K562 (cell line): Measurements from ENCODE around the gene HSD17B1. TPM values are rescaled to one million over a fixed set of nuclear protein-coding genes. Genes with fewer than 3 reads are reported as not detected.

ENCODE experiments used
- BMI1 ChIP-seq: fragments of 150-350 bp; IDR thresholded peaks from 2 replicates; pipeline ENCODE4 v1.6.1; 2014; ENCODE audit warnings: low read length
- EP400 ChIP-seq: fragments of 450-650 bp; IDR thresholded peaks from 2 replicates; pipeline ENCODE4 v1.6.1; 2017; ENCODE audit warnings: antibody characterized with exemption, mild to moderate bottlenecking, moderate library complexity
- FOXA3 ChIP-seq, 2 experiments: fragments of 450-650 bp in 1 of 2; sonication (generic) in 1 of 2; formaldehyde crosslinking; IDR thresholded peaks in 1 of 2; conservative IDR thresholded peaks in 1 of 2; 2 replicates each; pipeline versions ENCODE4 v1.4.0 to v1.8.0; 2020 to 2022; ENCODE audit warnings: mild to moderate bottlenecking in 2 of 2, missing genetic modification reagents in 1 of 2
- FOXK1 ChIP-seq: sonication (generic); formaldehyde crosslinking; IDR thresholded peaks from 2 replicates; pipeline ENCODE4 v1.8.0; 2022; ENCODE audit warnings: missing genetic modification reagents, mild to moderate bottlenecking, borderline replicate concordance
- KDM5B ChIP-seq: fragments of 200-600 bp; sonication (generic); IDR thresholded peaks from 2 replicates; pipeline ENCODE4 v1.6.1; 2012; ENCODE audit warnings: low read depth, mild to moderate bottlenecking, moderate library complexity, low read length, control low read depth, inconsistent platforms; ENCODE audit not compliant: insufficient replicate concordance
- LARP7 ChIP-seq: fragments of 450-650 bp; IDR thresholded peaks from 2 replicates; pipeline ENCODE4 v1.6.1; 2016
- MCM2 ChIP-seq: fragments of 450-650 bp; IDR thresholded peaks from 2 replicates; pipeline ENCODE4 v1.6.1; 2017; ENCODE audit warnings: low read depth, mild to moderate bottlenecking
- NCOA1 ChIP-seq: fragments of 450-650 bp; IDR thresholded peaks from 2 replicates; pipeline ENCODE4 v1.6.1; 2016; ENCODE audit warnings: low read depth
- NCOA4 ChIP-seq: fragments of 450-650 bp; IDR thresholded peaks from 2 replicates; pipeline ENCODE4 v1.6.1; 2018; ENCODE audit warnings: mild to moderate bottlenecking; ENCODE audit not compliant: partially characterized antibody
- NR4A1 ChIP-seq, 2 experiments: fragments of 250-450 bp in 1 of 2; fragments of 450-650 bp in 1 of 2; sonication (Bioruptor Pico) in 1 of 2; IDR thresholded peaks; 2 replicates each; pipeline versions ENCODE4 v1.4.0 to v1.6.1; 2016 to 2020; ENCODE audit warnings: mild to moderate bottlenecking in 2 of 2, missing compliant biosample characterization in 1 of 2, missing genetic modification characterization in 1 of 2, moderate library complexity in 1 of 2
- NUFIP1 ChIP-seq: fragments of 450-650 bp; IDR thresholded peaks from 2 replicates; pipeline ENCODE4 v1.6.1; 2018; ENCODE audit not compliant: partially characterized antibody
- RBM14 ChIP-seq: fragments of 200-400 bp; formaldehyde crosslinking; IDR thresholded peaks from 2 replicates; pipeline ENCODE4 v1.6.1; 2018; ENCODE audit warnings: low read depth, mild to moderate bottlenecking, low read length, moderate library complexity, borderline replicate concordance; ENCODE audit not compliant: insufficient read depth
- SMAD3 ChIP-seq: fragments of 450-650 bp; formaldehyde crosslinking; conservative IDR thresholded peaks from 2 replicates; pipeline ENCODE4 v1.4.0; 2020; ENCODE audit warnings: mild to moderate bottlenecking
- ZC3H11A ChIP-seq: IDR thresholded peaks from 2 replicates; pipeline ENCODE4 v1.6.1; 2012; ENCODE audit warnings: low read depth, low read length, improper control_type of control experiment
- ZFX ChIP-seq: sonication (generic); formaldehyde crosslinking; IDR thresholded peaks from 2 replicates; pipeline ENCODE4 v1.8.0; 2022; ENCODE audit warnings: mild to moderate bottlenecking, missing genetic modification reagents, moderate library complexity
- polyA plus RNA-seq, 8 experiments: library from polyadenylated mRNA; depleted of rRNA in 4 of 8; stranded (reverse) in 5 of 8; unstranded in 3 of 8; fragments of >200 nt; fragmentation: Nextera tagmentation in 2 of 8; fragmentation: Illumina TruSeq in 1 of 8; extraction: Ambion mirVana in 2 of 8; extraction: Trizol in 1 of 8; gene quantifications; 2 replicates each; pipeline versions ENCODE4 v1.2.1 to v1.2.3, GENCODE V29; 2011 to 2014; ENCODE audit warnings: inconsistent platforms in 1 of 8, missing spikeins in 1 of 8
- total RNA-seq, 7 experiments: library from RNA; depleted of rRNA in 6 of 7; stranded (reverse); fragments of >200 nt in 6 of 7; fragmentation: Illumina TruSeq in 2 of 7; extraction: Trizol in 2 of 7; gene quantifications; 2 replicates each; pipeline versions ENCODE4 v1.2.1 to v1.2.3, GENCODE V29; 2011 to 2021; ENCODE audit warnings: low replicate concordance in 1 of 7
- TF ChIP-seq, protein P1 (sequence below): IDR thresholded peaks from 2 replicates; pipeline ENCODE4 v1.6.1; 2011; ENCODE audit not compliant: insufficient read length; ENCODE audit errors: extremely low read depth
- TF ChIP-seq, protein P2 (sequence below), 2 experiments: IDR thresholded peaks; 2 replicates each; pipeline ENCODE4 v1.6.1; 2012; ENCODE audit warnings: improper control_type of control experiment in 2 of 2, low read depth in 2 of 2, low read length in 2 of 2, borderline replicate concordance in 1 of 2
- TF ChIP-seq, protein P3 (sequence below): fragments of 250-450 bp; sonication (Bioruptor Pico); IDR thresholded peaks from 2 replicates; pipeline ENCODE4 v1.5.0; 2021; ENCODE audit warnings: mild to moderate bottlenecking, moderate library complexity
- TF ChIP-seq, protein P4 (sequence below): sonication (generic); formaldehyde crosslinking; IDR thresholded peaks from 2 replicates; pipeline ENCODE4 v1.8.0; 2022; ENCODE audit warnings: mild to moderate bottlenecking, missing genetic modification reagents, borderline replicate concordance

The HSD17B1 gene
- total and polyA plus RNA-seq, 9 of the 15 experiments (the other 6 are each of a cell fraction or from before 2014, with no cell fraction given): 0.55 to 21.1 (median 3.6) TPM

DNA sequence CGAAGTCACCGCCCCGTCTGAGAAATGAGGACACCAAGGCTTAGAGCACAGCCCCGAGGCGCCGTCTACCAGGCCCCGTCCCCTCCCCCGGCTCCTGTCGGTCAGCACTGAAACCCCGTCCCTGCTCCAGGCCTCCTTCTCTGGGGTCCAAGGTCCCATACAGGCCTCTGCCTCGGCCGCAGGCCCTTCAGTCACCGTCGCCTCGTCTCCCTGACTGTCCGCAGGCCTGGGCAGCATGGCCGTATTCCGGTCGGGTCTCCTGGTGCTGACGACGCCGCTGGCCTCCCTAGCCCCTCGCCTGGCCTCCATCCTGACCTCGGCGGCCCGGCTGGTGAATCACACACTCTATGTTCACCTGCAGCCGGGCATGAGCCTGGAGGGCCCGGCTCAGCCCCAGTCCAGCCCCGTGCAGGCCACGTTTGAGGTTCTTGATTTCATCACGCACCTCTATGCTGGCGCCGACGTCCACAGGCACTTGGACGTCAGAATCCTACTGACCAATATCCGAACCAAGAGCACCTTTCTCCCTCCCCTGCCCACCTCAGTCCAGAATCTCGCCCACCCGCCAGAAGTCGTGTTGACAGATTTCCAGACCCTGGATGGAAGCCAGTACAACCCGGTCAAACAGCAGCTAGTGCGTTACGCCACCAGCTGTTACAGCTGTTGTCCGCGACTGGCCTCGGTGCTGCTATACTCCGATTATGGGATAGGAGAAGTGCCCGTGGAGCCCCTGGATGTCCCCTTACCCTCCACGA lies 9.8 kb downstream of the HSD17B1 start (continued):
- TF ChIP-seq, protein P1, sequence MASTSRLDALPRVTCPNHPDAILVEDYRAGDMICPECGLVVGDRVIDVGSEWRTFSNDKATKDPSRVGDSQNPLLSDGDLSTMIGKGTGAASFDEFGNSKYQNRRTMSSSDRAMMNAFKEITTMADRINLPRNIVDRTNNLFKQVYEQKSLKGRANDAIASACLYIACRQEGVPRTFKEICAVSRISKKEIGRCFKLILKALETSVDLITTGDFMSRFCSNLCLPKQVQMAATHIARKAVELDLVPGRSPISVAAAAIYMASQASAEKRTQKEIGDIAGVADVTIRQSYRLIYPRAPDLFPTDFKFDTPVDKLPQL: no peak
- TF ChIP-seq, protein P2, sequence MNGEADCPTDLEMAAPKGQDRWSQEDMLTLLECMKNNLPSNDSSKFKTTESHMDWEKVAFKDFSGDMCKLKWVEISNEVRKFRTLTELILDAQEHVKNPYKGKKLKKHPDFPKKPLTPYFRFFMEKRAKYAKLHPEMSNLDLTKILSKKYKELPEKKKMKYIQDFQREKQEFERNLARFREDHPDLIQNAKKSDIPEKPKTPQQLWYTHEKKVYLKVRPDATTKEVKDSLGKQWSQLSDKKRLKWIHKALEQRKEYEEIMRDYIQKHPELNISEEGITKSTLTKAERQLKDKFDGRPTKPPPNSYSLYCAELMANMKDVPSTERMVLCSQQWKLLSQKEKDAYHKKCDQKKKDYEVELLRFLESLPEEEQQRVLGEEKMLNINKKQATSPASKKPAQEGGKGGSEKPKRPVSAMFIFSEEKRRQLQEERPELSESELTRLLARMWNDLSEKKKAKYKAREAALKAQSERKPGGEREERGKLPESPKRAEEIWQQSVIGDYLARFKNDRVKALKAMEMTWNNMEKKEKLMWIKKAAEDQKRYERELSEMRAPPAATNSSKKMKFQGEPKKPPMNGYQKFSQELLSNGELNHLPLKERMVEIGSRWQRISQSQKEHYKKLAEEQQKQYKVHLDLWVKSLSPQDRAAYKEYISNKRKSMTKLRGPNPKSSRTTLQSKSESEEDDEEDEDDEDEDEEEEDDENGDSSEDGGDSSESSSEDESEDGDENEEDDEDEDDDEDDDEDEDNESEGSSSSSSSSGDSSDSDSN (IDR thresholded peaks at IDR 0.05; ENCODE audit: borderline replicate concordance in 1 of 2, low read depth in 2 of 2, low read length in 2 of 2): no peak
- TF ChIP-seq RBM14: no peak
- TF ChIP-seq KDM5B: no peak
- no peak for TF ChIP-seq LARP7
- peak; percentile 75; the same call in 1 of the 2 replicates for TF ChIP-seq FOXK1
- no peak for TF ChIP-seq NR4A1 (CRISPR knock-in tag; IDR thresholded peaks at IDR 0.05)
- TF ChIP-seq NR4A1 (tag; IDR thresholded peaks at IDR 0.05): no peak
- TF ChIP-seq EP400: no peak; the same call in 1 of the 2 replicates
- TF ChIP-seq ZFX (CRISPR knock-in tag): peak; percentile 64
- no peak for TF ChIP-seq MCM2
- TF ChIP-seq NCOA1: no peak
- no peak for TF ChIP-seq BMI1
- TF ChIP-seq FOXA3 (CRISPR knock-in tag; conservative IDR thresholded peaks at IDR 0.05 in 1 of 2, IDR thresholded peaks at IDR 0.05 in 1 of 2): no peak
- no peak for TF ChIP-seq NCOA4
- TF ChIP-seq, protein P3, sequence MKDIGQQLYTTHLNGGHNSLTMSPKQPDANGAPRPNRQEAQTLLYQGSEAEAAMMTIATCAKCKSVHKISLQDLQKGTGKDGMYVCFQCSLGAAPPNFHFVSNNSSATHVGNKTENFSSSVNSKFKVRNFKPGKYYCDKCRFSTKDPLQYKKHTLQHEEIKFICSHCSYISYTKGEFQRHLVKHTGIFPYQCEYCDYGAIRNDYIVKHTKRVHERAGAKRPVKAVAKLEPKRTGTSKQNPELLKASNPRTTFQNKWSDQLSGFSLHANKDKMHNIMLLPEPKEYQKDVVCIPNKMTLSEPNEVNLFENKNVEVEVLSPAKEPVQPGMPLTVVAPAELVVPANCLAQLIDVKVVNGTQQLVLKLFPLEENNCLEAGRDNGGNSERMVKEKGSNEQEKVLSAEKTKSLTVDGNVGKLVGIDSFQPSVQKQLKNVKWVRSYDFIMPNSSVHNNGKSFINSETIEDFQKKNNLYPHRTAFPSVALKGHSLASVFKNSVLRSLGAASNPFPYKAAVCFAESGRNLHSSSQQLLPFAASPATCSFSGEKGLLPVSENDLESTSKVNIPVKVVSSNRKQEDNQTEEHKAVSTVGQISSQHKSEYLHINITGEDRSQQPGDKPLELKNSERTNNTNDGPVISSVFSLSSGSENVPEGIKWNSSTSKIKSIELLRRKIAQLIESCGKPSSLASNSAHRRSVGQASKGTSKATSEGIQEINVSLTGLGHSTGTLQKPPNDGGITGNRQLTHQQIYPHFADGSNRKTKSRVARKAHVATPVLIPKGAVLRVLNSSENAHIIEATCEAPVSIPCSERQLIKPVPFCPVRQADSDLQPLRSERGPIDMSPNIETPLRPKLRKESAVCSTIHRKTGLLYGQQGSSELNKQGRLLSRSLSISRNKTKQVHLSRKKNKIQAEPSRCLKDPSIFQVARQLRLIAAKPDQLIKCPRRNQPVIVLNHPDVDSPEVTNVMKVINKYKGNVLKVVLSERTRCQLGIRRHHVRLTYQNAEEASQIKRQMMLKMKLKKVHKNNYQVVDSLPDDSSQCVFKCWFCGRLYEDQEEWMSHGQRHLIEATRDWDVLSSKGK (CRISPR knock-in tag): no peak
- no peak for TF ChIP-seq NUFIP1
- no peak for TF ChIP-seq ZC3H11A
- TF ChIP-seq, protein P4, sequence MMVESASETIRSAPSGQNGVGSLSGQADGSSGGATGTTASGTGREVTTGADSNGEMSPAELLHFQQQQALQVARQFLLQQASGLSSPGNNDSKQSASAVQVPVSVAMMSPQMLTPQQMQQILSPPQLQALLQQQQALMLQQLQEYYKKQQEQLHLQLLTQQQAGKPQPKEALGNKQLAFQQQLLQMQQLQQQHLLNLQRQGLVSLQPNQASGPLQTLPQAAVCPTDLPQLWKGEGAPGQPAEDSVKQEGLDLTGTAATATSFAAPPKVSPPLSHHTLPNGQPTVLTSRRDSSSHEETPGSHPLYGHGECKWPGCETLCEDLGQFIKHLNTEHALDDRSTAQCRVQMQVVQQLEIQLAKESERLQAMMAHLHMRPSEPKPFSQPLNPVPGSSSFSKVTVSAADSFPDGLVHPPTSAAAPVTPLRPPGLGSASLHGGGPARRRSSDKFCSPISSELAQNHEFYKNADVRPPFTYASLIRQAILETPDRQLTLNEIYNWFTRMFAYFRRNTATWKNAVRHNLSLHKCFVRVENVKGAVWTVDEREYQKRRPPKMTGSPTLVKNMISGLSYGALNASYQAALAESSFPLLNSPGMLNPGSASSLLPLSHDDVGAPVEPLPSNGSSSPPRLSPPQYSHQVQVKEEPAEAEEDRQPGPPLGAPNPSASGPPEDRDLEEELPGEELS: no peak
- TF ChIP-seq SMAD3 (CRISPR knock-in tag): no peak
